EL (cell line): ENCODE results near the gene ARHGEF7.

Source experiments
- DNase-seq: peaks from one replicate; pipeline ENCODE4 v3.0.0-alpha.2; 2016

ARHGEF7 gene

GRCh38 chr13:111228262-111229144, 113.4 kb downstream of the ARHGEF7 start:
- DNase-seq: no peak

GRCh38 chr13:111230385-111230930, 115.3 kb downstream of the ARHGEF7 start:
- DNase-seq: no peak

- DNase-seq: no peak
These were observed 117.1 kb downstream of the ARHGEF7 start for GRCh38 chr13:111232191-111232590.

GRCh38 chr13:111233080-111233479, 118.0 kb downstream of the ARHGEF7 start:
- DNase-seq: no peak

GRCh38 chr13:111239764-111240670, 124.9 kb downstream of the ARHGEF7 start:
- no peak for DNase-seq

GRCh38 chr13:111241006-111241755, 126.1 kb downstream of the ARHGEF7 start:
- DNase-seq: no peak

- DNase-seq: no peak
These were observed 126.8 kb downstream of the ARHGEF7 start for GRCh38 chr13:111241862-111242261.

- DNase-seq: no peak
These were observed 127.5 kb downstream of the ARHGEF7 start for GRCh38 chr13:111242585-111242984.

GRCh38 chr13:111243981-111244380, 128.9 kb downstream of the ARHGEF7 start:
- DNase-seq: no peak

GRCh38 chr13:111245576-111246384, 130.7 kb downstream of the ARHGEF7 start:
- DNase-seq: no peak

GRCh38 chr13:111247552-111247951, 132.4 kb downstream of the ARHGEF7 start:
- no peak for DNase-seq

GRCh38 chr13:111248822-111249221, 133.7 kb downstream of the ARHGEF7 start:
- no peak for DNase-seq

GRCh38 chr13:111249637-111250360, 134.7 kb downstream of the ARHGEF7 start:
- no peak for DNase-seq

GRCh38 chr13:111251646-111252445, 136.7 kb downstream of the ARHGEF7 start:
- peak; percentile 17 for DNase-seq

- no peak for DNase-seq
These were observed 137.6 kb downstream of the ARHGEF7 start for GRCh38 chr13:111252446-111253364.

GRCh38 chr13:111253365-111253872, 138.3 kb downstream of the ARHGEF7 start:
- DNase-seq: no peak

- no peak for DNase-seq
These were observed 140.2 kb downstream of the ARHGEF7 start for GRCh38 chr13:111255228-111255790.

- no peak for DNase-seq
These were observed 141.3 kb downstream of the ARHGEF7 start for GRCh38 chr13:111256458-111256857.
